ENCODE results near the gene PPP2R5C.
A peak's percentile ranks its signal among the peaks of the same experiment; 100 is the strongest.
"Not testable (repeated sequence)": the region's sequence is repeated elsewhere in the genome, so short reads cannot be mapped to it uniquely, and the experiment has no call there.

Gene PPP2R5C

GRCh38 chr14:101721951-101722661, 39.4 kb upstream of the PPP2R5C start:
- TF ChIP-seq CTCF (IDR thresholded peaks at IDR 0.05; ENCODE audit: insufficient read depth, low read depth, low read length, missing control alignments) = no peak
- no peak overlapping the region for H3K4me3 ChIP-seq (ENCODE audit: low read length)
- DNase-seq (ENCODE audit: low read depth) = peak; percentile 51

- TF ChIP-seq CTCF (IDR thresholded peaks at IDR 0.05; ENCODE audit: insufficient read depth, low read depth, low read length, missing control alignments) = no peak
- H3K4me3 ChIP-seq (ENCODE audit: low read length) = no peak overlapping the region
- DNase-seq (ENCODE audit: low read depth) = no peak
Observed at GRCh38 chr14:101723061-101723595, 38.4 kb upstream of the PPP2R5C start.

- not testable (repeated sequence) for DNase-seq (ENCODE audit: low read depth); H3K4me3 ChIP-seq (ENCODE audit: low read length)
Observed at GRCh38 chr14:101725652-101726051, 35.9 kb upstream of the PPP2R5C start.

GRCh38 chr14:101726295-101726953, 35.1 kb upstream of the PPP2R5C start:
- H3K4me3 ChIP-seq (ENCODE audit: low read length) = no peak overlapping the region
- DNase-seq (ENCODE audit: low read depth) = no peak
- no peak for TF ChIP-seq CTCF (IDR thresholded peaks at IDR 0.05; ENCODE audit: insufficient read depth, low read depth, low read length, missing control alignments)

GRCh38 chr14:101726954-101727302, 34.6 kb upstream of the PPP2R5C start:
- no peak overlapping the region for H3K4me3 ChIP-seq (ENCODE audit: low read length)
- no peak for DNase-seq (ENCODE audit: low read depth)
- TF ChIP-seq CTCF (IDR thresholded peaks at IDR 0.05; ENCODE audit: insufficient read depth, low read depth, low read length, missing control alignments) = no peak

GRCh38 chr14:101727611-101728366, 33.7 kb upstream of the PPP2R5C start:
- DNase-seq (ENCODE audit: low read depth) = no peak
- no peak overlapping the region for H3K4me3 ChIP-seq (ENCODE audit: low read length)
- no peak for TF ChIP-seq CTCF (IDR thresholded peaks at IDR 0.05; ENCODE audit: insufficient read depth, low read depth, low read length, missing control alignments)

- TF ChIP-seq CTCF (IDR thresholded peaks at IDR 0.05; ENCODE audit: insufficient read depth, low read depth, low read length, missing control alignments) = no peak
- DNase-seq (ENCODE audit: low read depth) = no peak
- no peak overlapping the region for H3K4me3 ChIP-seq (ENCODE audit: low read length)
Observed at GRCh38 chr14:101728367-101728742, 33.2 kb upstream of the PPP2R5C start.
